Naive thymus-derived CD4-positive, alpha-beta T cell (primary cell): ENCODE results near the gene GLUD1. TPM values are rescaled to one million over a fixed set of nuclear protein-coding genes. Genes with fewer than 3 reads are reported as not detected.
"Not testable (repeated sequence)": the region's sequence is repeated elsewhere in the genome, so short reads cannot be mapped to it uniquely, and the experiment has no call there.

ENCODE experiments used
- ATAC-seq: fragments of 150-1000 bp; cut with Tn5 transposase; 2 replicates; pipeline ENCODE4 v1.10.0; 2021; ENCODE audit warnings: mild to moderate bottlenecking, moderate library complexity
- CTCF ChIA-PET: fragments of 350-600 bp; sonication (Branson Sonifier 250); formaldehyde crosslinking; loops from one replicate; lab custom pipeline; 2021; ENCODE audit warnings: antibody characterized with exemption; lab: Charles Lee
- POLR2A ChIA-PET: fragments of 350-600 bp; sonication (Branson Sonifier 250); formaldehyde crosslinking; loops from one replicate; lab custom pipeline; 2021; ENCODE audit warnings: antibody characterized with exemption, inconsistent platforms; lab: Charles Lee
- DNase-seq, 9 donors: peaks; one replicate each; pipeline versions ENCODE4 v3.0.0 to v3.0.0-alpha.2; 2020 to 2022; ENCODE audit warnings: mixed read lengths in 1 of 9
- H3K27ac ChIP-seq: one replicate; pipeline ENCODE4 v1.7.0; 2013; ENCODE audit warnings: mild to moderate bottlenecking, low read depth, low read length, moderate library complexity
- H3K27me3 ChIP-seq, 2 donors: one replicate each; pipeline ENCODE4 v1.7.0; 2013; ENCODE audit warnings: low read length in 2 of 2, mild to moderate bottlenecking in 2 of 2, moderate library complexity in 2 of 2; ENCODE audit not compliant: control insufficient read depth in 2 of 2, insufficient read depth in 2 of 2
- H3K36me3 ChIP-seq, 3 experiments: 1 replicate in 2 of 3; 2 replicates in 1 of 3; pipeline ENCODE4 v1.7.0; 2013; ENCODE audit warnings: low read length in 3 of 3, mild to moderate bottlenecking in 3 of 3, moderate library complexity in 1 of 3; ENCODE audit not compliant: insufficient read depth in 3 of 3, control insufficient read depth in 2 of 3
- H3K4me1 ChIP-seq, 2 donors: one replicate each; pipeline ENCODE4 v1.7.0; 2013; ENCODE audit warnings: low read length in 2 of 2, mild to moderate bottlenecking in 2 of 2, moderate library complexity in 1 of 2; ENCODE audit not compliant: control insufficient read depth in 2 of 2, insufficient read depth in 2 of 2
- H3K4me3 ChIP-seq: 2 replicates; pipeline ENCODE4 v1.7.0; 2013; ENCODE audit warnings: mild to moderate bottlenecking, low read length
- H3K9me3 ChIP-seq, 3 experiments: 1 replicate in 2 of 3; 2 replicates in 1 of 3; pipeline ENCODE4 v1.7.0; 2013; ENCODE audit warnings: low read length in 3 of 3; ENCODE audit not compliant: control insufficient read depth in 2 of 3
- H3K27ac Mint-ChIP-seq, 9 donors: one replicate each; pipeline ENCODE4 v1.8.0; 2020 to 2022; ENCODE audit warnings: mixed read lengths in 9 of 9, mild to moderate bottlenecking in 8 of 9, moderate library complexity in 5 of 9, inconsistent platforms in 2 of 9
- H3K27me3 Mint-ChIP-seq, 5 donors: one replicate each; pipeline ENCODE4 v1.8.0; 2021 to 2022; ENCODE audit warnings: mixed read lengths in 5 of 5, mild to moderate bottlenecking in 1 of 5
- H3K36me3 Mint-ChIP-seq, 5 donors: one replicate each; pipeline ENCODE4 v1.8.0; 2020 to 2022; ENCODE audit warnings: mixed read lengths in 5 of 5, mild to moderate bottlenecking in 3 of 5, inconsistent platforms in 1 of 5
- H3K4me1 Mint-ChIP-seq, 7 donors: one replicate each; pipeline ENCODE4 v1.8.0; 2020 to 2022; ENCODE audit warnings: mixed read lengths in 7 of 7, mild to moderate bottlenecking in 3 of 7, inconsistent platforms in 1 of 7
- H3K4me3 Mint-ChIP-seq, 10 donors: one replicate each; pipeline ENCODE4 v1.8.0; 2020 to 2022; ENCODE audit warnings: mild to moderate bottlenecking in 10 of 10, mixed read lengths in 10 of 10, moderate library complexity in 6 of 10, inconsistent platforms in 2 of 10
- H3K9me3 Mint-ChIP-seq, 11 donors: one replicate each; pipeline ENCODE4 v1.8.0; 2020 to 2022; ENCODE audit warnings: mixed read lengths in 11 of 11, mild to moderate bottlenecking in 4 of 11, inconsistent platforms in 1 of 11, moderate library complexity in 1 of 11
- intact Hi-C, 2 donors: fragments of 100-400 bp; cut with micrococcal nuclease; formaldehyde crosslinking; loops; one replicate each; pipeline ENCODE4 v1.15.1; 2023
- polyA plus RNA-seq, 2 donors: library from polyadenylated mRNA; unstranded; fragments of 300-500 nt; fragmentation: Illumina TruSeq; gene quantifications; one replicate each; pipeline ENCODE4 v1.2.3, GENCODE V29; 2021
- total RNA-seq, 6 experiments: library from RNA in 5 of 6; stranded (reverse) in 5 of 6; gene quantifications; 1 replicate in 5 of 6; 2 replicates in 1 of 6; pipeline ENCODE4 v1.2.3 and lab custom pipeline; 2021 to 2026

The GLUD1 gene
- total and polyA plus RNA-seq, 7 experiments from 2014 or later = 70.2 to 116 (median 94.3) TPM

DNA sequence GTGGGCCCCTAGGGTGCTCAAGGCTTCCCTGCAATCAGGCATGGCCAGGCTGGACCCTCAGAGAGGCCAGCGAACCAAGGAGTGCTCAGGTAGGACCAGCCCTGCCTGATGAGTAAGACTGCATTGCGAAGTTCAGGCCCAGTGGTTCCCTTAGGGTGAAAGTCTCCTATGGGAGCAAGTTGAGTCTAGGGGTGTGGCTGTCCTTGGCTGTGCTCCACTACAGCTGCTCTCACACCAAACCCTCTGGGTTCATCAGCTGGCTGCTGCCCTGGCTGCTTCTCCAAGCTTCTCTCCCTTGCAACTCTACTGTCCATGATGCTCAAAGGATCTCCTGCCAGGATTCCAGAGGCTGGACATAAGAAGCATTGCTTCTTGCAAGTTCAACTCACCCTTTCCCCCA, 55.9 kb downstream of the GLUD1 start:
- Mint-ChIP-seq H3K4me1 (no peaks in the 10 kb centered on the region), H3K36me3 (peaks cover 0 to 15% (median 10%) of the 10 kb centered on the region in 5 donors), H3K4me3 (no peak overlapping the region), H3K27me3 (peaks cover 0 to 13% (median 0%) of the 10 kb centered on the region in 5 donors), H3K9me3 (peaks cover 0 to 21% (median 3%) of the 10 kb centered on the region in 11 donors), H3K27ac (no peak overlapping the region)
- ATAC-seq = no peak
- ChIA-PET POLR2A (no interaction called here), CTCF (no interaction called here)
- intact Hi-C loops = no loop called here
- H3K27me3 ChIP-seq = no peaks in the 10 kb centered on the region
- no peaks in the 10 kb centered on the region for H3K36me3 ChIP-seq
- no peaks in the 10 kb centered on the region for H3K9me3 ChIP-seq
- no peaks in the 10 kb centered on the region for H3K4me1 ChIP-seq
- DNase-seq = no peak
- no peak overlapping the region for H3K4me3 ChIP-seq
- H3K27ac ChIP-seq = no peak overlapping the region

DNA sequence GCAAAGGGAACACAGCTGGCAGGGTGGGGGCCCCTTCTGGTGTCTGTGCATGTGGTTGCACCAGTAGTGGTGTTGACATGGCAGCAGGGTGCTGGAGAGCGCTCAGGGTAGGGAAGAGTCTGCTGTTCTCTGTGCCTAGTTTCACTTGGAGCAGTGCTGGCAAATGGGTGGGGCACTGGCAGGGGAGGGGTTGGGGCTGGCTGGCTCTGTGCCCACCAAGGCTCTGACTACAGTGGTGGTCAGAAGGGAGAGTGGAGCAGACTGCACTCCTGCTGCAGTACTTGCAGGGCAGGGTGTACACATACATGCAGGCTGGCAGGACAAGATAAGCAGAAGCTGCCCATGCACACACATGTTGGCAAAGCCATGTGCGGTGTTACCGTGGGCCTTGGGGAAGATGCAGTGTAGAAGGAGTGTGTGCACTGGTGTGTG, 56.3 kb downstream of the GLUD1 start:
- Histone ChIP-seq H3K36me3 (no peaks in the 10 kb centered on the region), H3K4me1 (no peaks in the 10 kb centered on the region), H3K27ac (no peak overlapping the region), H3K27me3 (no peaks in the 10 kb centered on the region), H3K9me3 (no peaks in the 10 kb centered on the region), H3K4me3 (no peak overlapping the region)
- ATAC-seq (peak; percentile 31), DNase-seq (no peak)
- intact Hi-C loops = no loop called here
- Mint-ChIP-seq H3K9me3 (peaks cover 0 to 21% (median 3%) of the 10 kb centered on the region in 11 donors), H3K4me1 (no peaks in the 10 kb centered on the region), H3K27me3 (peaks cover 0 to 13% (median 0%) of the 10 kb centered on the region in 5 donors), H3K36me3 (peaks cover 0 to 15% (median 9%) of the 10 kb centered on the region in 5 donors), H3K4me3 (no peak overlapping the region), H3K27ac (no peak overlapping the region)
- POLR2A ChIA-PET = no interaction called here
- CTCF ChIA-PET = no interaction called here

DNA sequence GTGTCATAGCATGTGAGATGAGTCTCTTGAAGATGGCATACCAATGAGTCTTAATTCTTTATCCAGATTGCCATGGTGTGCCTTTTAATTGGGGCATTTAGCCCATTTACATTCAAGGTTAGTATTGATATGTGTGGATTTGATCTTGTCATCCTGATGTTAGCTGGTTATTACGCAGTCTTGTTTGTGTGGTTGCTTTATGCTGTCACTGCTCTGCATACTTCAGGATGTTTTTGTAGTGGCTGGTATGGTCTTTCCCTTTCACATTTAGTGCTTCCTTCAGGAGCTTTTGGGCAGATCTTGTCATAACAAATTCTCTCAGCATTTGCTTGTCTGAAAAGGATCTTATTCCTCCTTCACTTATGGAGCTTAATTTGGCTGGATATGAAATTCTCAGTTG, 58.0 kb downstream of the GLUD1 start:
- Histone ChIP-seq H3K27ac (no peak overlapping the region), H3K27me3 (no peaks in the 10 kb centered on the region), H3K36me3 (no peaks in the 10 kb centered on the region), H3K4me1 (no peaks in the 10 kb centered on the region), H3K9me3 (no peaks in the 10 kb centered on the region), H3K4me3 (no peak overlapping the region)
- Mint-ChIP-seq H3K36me3 (peaks cover 0 to 7% (median 4%) of the 10 kb centered on the region in 5 donors), H3K4me3 (no peak overlapping the region), H3K27ac (no peak overlapping the region), H3K27me3 (peaks cover 0 to 23% (median 0%) of the 10 kb centered on the region in 5 donors), H3K4me1 (no peaks in the 10 kb centered on the region), H3K9me3 (peaks cover 0 to 20% (median 3%) of the 10 kb centered on the region in 11 donors)
- ATAC-seq (no peak), DNase-seq (no peak)
- intact Hi-C loops = no loop called here
- ChIA-PET POLR2A (interaction anchor here (0.8 kb wide), 1 partner anchor 82 kb away, joined by 4 read pairs; no protein-coding TSS in a partner anchor), CTCF (interaction anchor here (0.6 kb wide), 1 partner anchor 609 kb away, joined by 3 read pairs; no protein-coding TSS in a partner anchor)

DNA sequence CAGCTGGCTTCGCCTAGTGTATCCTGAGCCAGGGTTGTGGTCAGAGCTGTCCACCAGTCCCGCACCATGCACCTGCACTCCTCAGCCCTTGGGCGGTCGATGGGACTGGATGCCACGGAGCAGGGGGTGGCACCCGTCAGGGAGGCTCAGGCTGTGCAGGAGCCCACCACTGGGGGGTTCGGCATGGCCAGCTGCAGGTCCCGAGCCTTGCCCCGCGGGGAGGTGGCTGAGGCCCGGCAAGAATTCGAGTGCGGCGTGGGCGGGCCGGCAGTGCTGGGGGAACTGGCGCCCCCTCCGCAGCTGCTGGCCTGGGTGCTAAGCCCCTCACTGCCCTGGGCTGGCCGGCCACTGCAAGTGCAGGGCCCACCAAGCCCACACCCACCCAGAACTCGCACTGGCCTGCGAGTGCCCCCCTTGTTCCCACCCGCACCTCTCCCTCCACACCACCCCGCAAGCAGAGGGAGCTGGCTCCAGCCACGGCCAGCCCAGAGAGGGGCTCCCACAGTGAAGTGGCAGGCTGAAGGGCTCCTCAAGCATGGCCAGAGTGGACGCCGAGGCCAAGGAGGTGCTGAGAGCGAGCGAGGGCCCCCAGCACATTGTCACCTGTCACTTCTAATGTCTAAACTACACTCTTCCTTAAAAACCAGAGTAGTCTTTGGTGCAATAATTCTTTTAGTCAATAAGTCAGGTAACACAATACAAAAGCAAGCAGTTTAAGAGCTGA, 63.6 kb downstream of the GLUD1 start:
- Histone ChIP-seq H3K27me3 (no peaks in the 10 kb centered on the region), H3K4me3 (no peak overlapping the region), H3K9me3 (no peaks in the 10 kb centered on the region), H3K27ac (no peak overlapping the region), H3K36me3 (no peaks in the 10 kb centered on the region), H3K4me1 (no peaks in the 10 kb centered on the region)
- DNase-seq = no peak
- H3K36me3 Mint-ChIP-seq = no peaks in the 10 kb centered on the region
- ChIA-PET POLR2A (no interaction called here), CTCF (interaction anchor here (0.5 kb wide), 1 partner anchor 529 kb away, joined by 4 read pairs; no protein-coding TSS in a partner anchor)
- H3K4me3 Mint-ChIP-seq = no peak overlapping the region
- intact Hi-C loops = no loop called here
- peaks cover 0 to 24% (median 0%) of the 10 kb centered on the region in 5 donors for H3K27me3 Mint-ChIP-seq
- ATAC-seq = no peak
- H3K4me1 Mint-ChIP-seq = peaks cover 0 to 2% (median 0%) of the 10 kb centered on the region in 7 donors
- peaks cover 0 to 4% (median 0%) of the 10 kb centered on the region in 11 donors for H3K9me3 Mint-ChIP-seq
- no peak overlapping the region for H3K27ac Mint-ChIP-seq

DNA sequence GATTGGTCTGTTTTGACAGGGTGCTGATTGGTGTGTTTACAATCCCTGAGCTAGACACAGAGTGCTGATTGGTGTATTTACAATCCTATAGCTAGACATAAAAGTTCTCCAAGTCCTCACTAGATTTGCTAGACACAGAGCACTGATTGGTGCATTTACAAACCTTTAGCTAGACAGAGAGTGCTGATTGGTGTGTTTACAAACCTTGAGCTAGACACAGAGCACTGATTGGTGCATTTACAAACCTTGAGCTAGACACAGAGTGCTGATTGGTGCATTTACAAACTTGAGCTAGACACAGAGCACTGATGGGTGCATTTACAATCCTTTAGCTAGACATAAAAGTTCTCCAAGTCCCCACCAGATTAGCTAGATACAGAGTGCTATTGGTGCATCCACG, 64.2 kb downstream of the GLUD1 start:
- H3K4me3 ChIP-seq, H3K36me3 ChIP-seq, DNase-seq, H3K27ac ChIP-seq, H3K4me1 ChIP-seq, H3K4me3 Mint-ChIP-seq, H3K9me3 ChIP-seq, ATAC-seq, H3K4me1 Mint-ChIP-seq, H3K9me3 Mint-ChIP-seq, intact Hi-C loops, H3K27me3 ChIP-seq, POLR2A ChIA-PET, CTCF ChIA-PET, H3K36me3 Mint-ChIP-seq, H3K27ac Mint-ChIP-seq: not testable (repeated sequence)
- H3K27me3 Mint-ChIP-seq = peaks cover 0 to 24% (median 0%) of the 10 kb centered on the region in 5 donors

DNA sequence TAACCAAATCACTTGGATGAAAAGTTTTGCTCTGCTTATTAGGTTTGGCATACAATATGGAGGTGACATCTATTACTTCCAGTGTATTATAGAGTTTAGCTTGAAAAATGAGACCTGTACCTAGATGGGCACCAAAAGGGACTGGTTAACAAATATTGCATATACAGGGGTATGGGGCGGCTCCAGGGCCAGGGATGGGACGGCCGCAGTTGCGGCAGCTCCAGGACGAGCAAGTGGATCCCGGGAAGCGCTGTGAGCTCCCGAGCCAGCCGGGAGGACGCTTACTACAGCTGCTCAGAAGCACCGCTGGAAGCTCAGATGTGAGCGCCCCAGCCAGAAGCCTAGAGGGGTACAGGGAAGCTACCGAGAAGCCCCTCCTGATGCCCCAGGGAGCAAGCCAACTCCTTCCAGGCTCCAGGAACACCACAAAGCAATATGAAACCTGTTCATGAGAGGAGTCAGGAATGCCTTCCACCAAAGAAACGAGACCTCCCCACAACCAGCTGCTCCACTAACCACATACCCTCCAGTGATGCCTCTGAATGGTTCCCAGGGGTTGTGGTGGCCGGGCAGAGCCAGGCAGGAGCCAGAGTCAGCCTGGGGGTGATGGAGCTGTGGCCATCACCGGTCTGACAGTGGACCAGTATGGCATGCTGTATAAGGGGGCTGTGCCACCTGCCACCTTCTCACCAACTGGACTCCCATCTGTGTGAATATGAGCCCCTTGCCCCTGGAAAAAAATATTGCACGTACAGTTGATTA, 67.7 kb downstream of the GLUD1 start:
- H3K27me3 Mint-ChIP-seq, H3K4me3 Mint-ChIP-seq, H3K9me3 Mint-ChIP-seq, ATAC-seq, H3K4me3 ChIP-seq, POLR2A ChIA-PET, H3K36me3 Mint-ChIP-seq, H3K27ac Mint-ChIP-seq, H3K27ac ChIP-seq, DNase-seq, intact Hi-C loops, H3K9me3 ChIP-seq, H3K4me1 ChIP-seq, H3K36me3 ChIP-seq, H3K27me3 ChIP-seq: not testable (repeated sequence)
- H3K4me1 Mint-ChIP-seq = peaks cover 0 to 12% (median 0%) of the 10 kb centered on the region in 7 donors
- CTCF ChIA-PET = interaction anchor here (0.5 kb wide), 1 partner anchor 351 kb away, joined by 3 read pairs; no protein-coding TSS in a partner anchor
